ENCODE data around the gene MAN1A1.

Gene MAN1A1

GRCh38 chr6:119311514-119312142, 37.9 kb downstream of the MAN1A1 start:
- H3K9me2 ChIP-seq (replicated peaks; ENCODE audit: low read depth, low read length), result no peaks in the 10 kb centered on the region
- H4K20me1 ChIP-seq (ENCODE audit: insufficient read depth, low read length, poor library complexity, severe bottlenecking), result no peaks in the 10 kb centered on the region
- no peaks in the 10 kb centered on the region for H3K9me3 ChIP-seq (ENCODE audit: insufficient read depth, low read depth, low read length)
- TF ChIP-seq EZH2phosphoT487 (IDR thresholded peaks at IDR 0.05; ENCODE audit: borderline replicate concordance) (no peak), CTCF (conservative IDR thresholded peaks at IDR 0.05; ENCODE audit: low read length) (no peak)
- H3K4me2 ChIP-seq (ENCODE audit: low read depth, low read length, poor library complexity, severe bottlenecking), result peak overlapping the region; percentile 50
- H3K9ac ChIP-seq (ENCODE audit: low read depth, low read length, poor library complexity, severe bottlenecking), result no peak overlapping the region
- H2AFZ ChIP-seq (ENCODE audit: low read length), result no peak overlapping the region
- H3K4me1 ChIP-seq (ENCODE audit: insufficient read depth, low read length, poor library complexity, severe bottlenecking), result peaks cover 94% of the 10 kb centered on the region
- no peaks in the 10 kb centered on the region for H3K27me3 ChIP-seq (ENCODE audit: insufficient read depth, low read length, poor library complexity, severe bottlenecking)
- no peak overlapping the region for H3K4me3 ChIP-seq (ENCODE audit: low read length, poor library complexity, severe bottlenecking)
- peaks cover 8% of the 10 kb centered on the region; the same call in 1 of the 2 replicates for H3K79me2 ChIP-seq (ENCODE audit: insufficient read depth, low read length)
- H3F3A ChIP-seq (ENCODE audit: low read depth), result no peaks in the 10 kb centered on the region; the same call in 1 of the 2 replicates
- H3K36me3 ChIP-seq (ENCODE audit: insufficient read depth, low read length), result no peaks in the 10 kb centered on the region

DNA sequence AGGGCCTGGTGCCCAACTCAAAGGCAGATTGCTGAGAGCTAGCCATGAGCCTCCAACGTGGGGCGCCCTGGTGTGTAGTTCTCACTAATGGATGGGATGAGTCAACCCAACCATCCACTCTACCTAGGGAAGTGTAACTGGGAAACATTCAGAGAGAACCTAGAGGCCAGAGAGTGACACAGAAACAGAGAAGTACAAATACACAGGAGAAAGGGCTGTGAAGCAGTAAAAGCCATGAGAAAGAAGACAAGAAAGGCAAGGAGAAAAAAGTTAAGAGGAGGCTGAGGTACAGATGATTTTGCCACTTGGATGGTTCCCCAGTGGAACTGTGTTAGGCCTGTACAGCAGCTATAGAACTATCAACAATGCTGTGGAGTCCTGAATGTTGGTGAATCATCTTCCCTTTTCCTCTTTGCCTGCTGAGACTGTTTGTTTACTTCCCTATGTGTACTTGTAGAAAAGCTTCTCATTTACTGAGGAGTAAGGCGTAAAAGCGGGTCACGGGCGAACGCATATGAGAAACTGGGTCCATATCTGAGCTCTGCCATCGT, 39.0 kb downstream of the MAN1A1 start:
- H3K79me2 ChIP-seq (ENCODE audit: insufficient read depth, low read length), result peaks cover 8% of the 10 kb centered on the region; the same call in 1 of the 2 replicates

GRCh38 chr6:119308991-119309657, 40.4 kb downstream of the MAN1A1 start:
- peaks cover 8% of the 10 kb centered on the region; the same call in 1 of the 2 replicates for H3K79me2 ChIP-seq (ENCODE audit: insufficient read depth, low read length)
- H3K4me3 ChIP-seq (ENCODE audit: low read length, poor library complexity, severe bottlenecking), result no peak overlapping the region
- peak overlapping the region; percentile 22 for H3K4me2 ChIP-seq (ENCODE audit: low read depth, low read length, poor library complexity, severe bottlenecking)
- no peak overlapping the region for H3K9ac ChIP-seq (ENCODE audit: low read depth, low read length, poor library complexity, severe bottlenecking)
- H2AFZ ChIP-seq (ENCODE audit: low read length), result no peak overlapping the region
- TF ChIP-seq EZH2phosphoT487 (IDR thresholded peaks at IDR 0.05; ENCODE audit: borderline replicate concordance), result no peak
- TF ChIP-seq CTCF (conservative IDR thresholded peaks at IDR 0.05; ENCODE audit: low read length), result no peak
- no peaks in the 10 kb centered on the region; the same call in 1 of the 2 replicates for H3F3A ChIP-seq (ENCODE audit: low read depth)
- peaks cover 78% of the 10 kb centered on the region for H3K4me1 ChIP-seq (ENCODE audit: insufficient read depth, low read length, poor library complexity, severe bottlenecking)
- H3K27me3 ChIP-seq (ENCODE audit: insufficient read depth, low read length, poor library complexity, severe bottlenecking), result no peaks in the 10 kb centered on the region
- no peaks in the 10 kb centered on the region for H3K9me2 ChIP-seq (replicated peaks; ENCODE audit: low read depth, low read length)
- peaks cover 13% of the 10 kb centered on the region; the same call in 1 of the 2 replicates for H3K36me3 ChIP-seq (ENCODE audit: insufficient read depth, low read length)
- no peaks in the 10 kb centered on the region for H4K20me1 ChIP-seq (ENCODE audit: insufficient read depth, low read length, poor library complexity, severe bottlenecking)
- H3K9me3 ChIP-seq (ENCODE audit: insufficient read depth, low read depth, low read length), result no peaks in the 10 kb centered on the region

More for the DNA sequence above, 39.0 kb downstream of the MAN1A1 start:
- H3K9ac ChIP-seq (ENCODE audit: low read depth, low read length, poor library complexity, severe bottlenecking), result no peak overlapping the region
- no peak overlapping the region for H2AFZ ChIP-seq (ENCODE audit: low read length)
- H3K36me3 ChIP-seq (ENCODE audit: insufficient read depth, low read length), result peaks cover 9% of the 10 kb centered on the region; the same call in 1 of the 2 replicates
- H3K9me2 ChIP-seq (replicated peaks; ENCODE audit: low read depth, low read length), result no peaks in the 10 kb centered on the region
- no peaks in the 10 kb centered on the region for H3K27me3 ChIP-seq (ENCODE audit: insufficient read depth, low read length, poor library complexity, severe bottlenecking)
- H4K20me1 ChIP-seq (ENCODE audit: insufficient read depth, low read length, poor library complexity, severe bottlenecking), result no peaks in the 10 kb centered on the region
- peaks cover 92% of the 10 kb centered on the region for H3K4me1 ChIP-seq (ENCODE audit: insufficient read depth, low read length, poor library complexity, severe bottlenecking)
- H3K4me2 ChIP-seq (ENCODE audit: low read depth, low read length, poor library complexity, severe bottlenecking), result no peak overlapping the region
- H3F3A ChIP-seq (ENCODE audit: low read depth), result no peaks in the 10 kb centered on the region; the same call in 1 of the 2 replicates
- TF ChIP-seq CTCF (conservative IDR thresholded peaks at IDR 0.05; ENCODE audit: low read length) (no peak), EZH2phosphoT487 (IDR thresholded peaks at IDR 0.05; ENCODE audit: borderline replicate concordance) (no peak)
- no peak overlapping the region for H3K4me3 ChIP-seq (ENCODE audit: low read length, poor library complexity, severe bottlenecking)
- H3K9me3 ChIP-seq (ENCODE audit: insufficient read depth, low read depth, low read length), result no peaks in the 10 kb centered on the region

Data from Loucy (cell line).